Suprapubic skin (tissue), 3 donors: ENCODE measurements around the gene SMCO4.

Experiments
- CTCF ChIP-seq, 2 donors: fragments of 200-600 bp in 1 of 2; fragments of 450-650 bp in 1 of 2; sonication (generic) in 1 of 2; IDR thresholded peaks; one replicate each; pipeline ENCODE4 v1.5.1; 2016 to 2019; ENCODE audit warnings: antibody characterized with exemption in 2 of 2, mild to moderate bottlenecking in 1 of 2, moderate library complexity in 1 of 2
- EP300 ChIP-seq: sonication (generic); formaldehyde crosslinking; IDR thresholded peaks from one replicate; pipeline ENCODE4 v1.6.1; 2017; ENCODE audit warnings: antibody characterized with exemption
- POLR2A ChIP-seq, 2 donors: fragments of 450-650 bp; IDR thresholded peaks; one replicate each; pipeline ENCODE4 v1.6.1; 2017; ENCODE audit warnings: antibody characterized with exemption in 2 of 2, mild to moderate bottlenecking in 2 of 2, moderate library complexity in 2 of 2

- TF ChIP-seq EP300: no peak
- no peak for TF ChIP-seq POLR2A (IDR thresholded peaks at IDR 0.05)
- no peak for TF ChIP-seq CTCF (IDR thresholded peaks at IDR 0.05)
Measured at GRCh38 chr11:93491973-93492372, 51.2 kb downstream of the SMCO4 start.
